ENCODE data around the gene LRRC59. TPM values are rescaled to one million over a fixed set of nuclear protein-coding genes. Genes with fewer than 3 reads are reported as not detected.

LRRC59 gene
- total and polyA plus RNA-seq, 4 donors = 33.1 to 77.6 (median 45.4) TPM

DNA sequence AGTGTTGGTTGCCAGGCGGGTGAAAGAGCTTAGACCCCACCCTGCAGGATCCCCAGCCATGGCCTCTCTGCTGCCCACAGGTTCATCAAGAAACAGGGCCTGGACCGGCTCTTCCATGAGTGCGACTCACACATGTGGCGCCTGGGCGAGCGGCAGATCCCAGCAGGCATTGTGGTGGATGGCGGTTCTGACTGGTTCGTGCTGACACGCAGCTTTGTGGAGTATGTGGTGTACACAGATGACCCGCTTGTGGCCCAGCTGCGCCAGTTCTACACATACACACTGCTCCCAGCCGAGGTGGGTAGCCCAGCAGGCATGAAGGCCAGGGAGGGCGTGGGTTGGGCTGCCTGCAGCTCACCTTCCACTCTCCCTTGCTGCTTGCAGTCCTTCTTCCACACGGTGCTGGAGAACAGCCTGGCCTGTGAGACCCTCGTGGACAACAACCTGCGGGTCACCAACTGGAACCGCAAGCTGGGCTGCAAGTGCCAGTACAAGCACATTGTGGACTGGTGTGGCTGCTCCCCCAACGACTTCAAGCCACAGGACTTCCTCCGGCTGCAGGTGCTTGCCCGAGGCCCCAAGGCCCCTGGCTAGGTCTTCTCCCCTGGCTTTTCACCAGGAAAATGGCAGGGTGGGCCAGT, 41.5 kb downstream of the LRRC59 start:
- peaks cover 0 to 6% of the 10 kb centered on the region in 2 donors for H3K36me3 ChIP-seq (ENCODE audit: control insufficient read depth in 1 of 2, insufficient read depth in 2 of 2, low read length in 1 of 2)
- ATAC-seq (ENCODE audit: low FRiP score) = no peak
- WGBS, 2 donors = 89 to 91% methylated on average over 20 of the region's 20 CpGs
- no peaks in the 10 kb centered on the region for H3K4me1 ChIP-seq (ENCODE audit: control insufficient read depth in 1 of 2, insufficient read depth in 2 of 2, low read length in 2 of 2)
- H3K27ac ChIP-seq (ENCODE audit: low read depth in 1 of 2, low read length in 2 of 2) = no peak overlapping the region
- H3K27me3 ChIP-seq (ENCODE audit: control insufficient read depth in 1 of 2, insufficient read depth in 2 of 2, low read length in 1 of 2) = no peaks in the 10 kb centered on the region
- no peak overlapping the region for H3K4me3 ChIP-seq (ENCODE audit: low read length in 2 of 2)
- peak in 1 of 2 donors; percentile 72 for DNase-seq
- H3K9me3 ChIP-seq (ENCODE audit: control insufficient read depth, low read length) = no peaks in the 10 kb centered on the region
- intact Hi-C loops (cut with DNase I) = no loop called here

DNA sequence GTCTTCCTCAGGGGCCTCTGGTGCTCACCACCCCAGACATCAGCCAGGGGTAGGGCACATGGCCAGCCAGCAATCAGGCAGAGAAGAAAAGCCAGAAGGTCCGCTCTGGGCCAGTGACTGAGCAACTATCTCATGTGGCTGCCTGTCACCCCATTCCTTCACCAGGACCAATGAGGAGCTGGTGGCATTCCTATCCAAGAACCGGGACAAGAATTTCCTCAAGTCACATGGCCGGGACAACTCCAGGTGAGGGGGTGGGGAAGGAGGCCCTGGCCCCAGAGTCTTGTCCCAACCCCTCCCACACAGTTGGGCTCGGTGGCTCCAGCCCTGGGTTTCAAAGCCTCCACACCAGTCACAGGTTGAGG, 42.0 kb downstream of the LRRC59 start:
- H3K4me3 ChIP-seq (ENCODE audit: low read length in 2 of 2) = no peak overlapping the region
- peaks cover 0 to 6% of the 10 kb centered on the region in 2 donors for H3K36me3 ChIP-seq (ENCODE audit: control insufficient read depth in 1 of 2, insufficient read depth in 2 of 2, low read length in 1 of 2)

DNA sequence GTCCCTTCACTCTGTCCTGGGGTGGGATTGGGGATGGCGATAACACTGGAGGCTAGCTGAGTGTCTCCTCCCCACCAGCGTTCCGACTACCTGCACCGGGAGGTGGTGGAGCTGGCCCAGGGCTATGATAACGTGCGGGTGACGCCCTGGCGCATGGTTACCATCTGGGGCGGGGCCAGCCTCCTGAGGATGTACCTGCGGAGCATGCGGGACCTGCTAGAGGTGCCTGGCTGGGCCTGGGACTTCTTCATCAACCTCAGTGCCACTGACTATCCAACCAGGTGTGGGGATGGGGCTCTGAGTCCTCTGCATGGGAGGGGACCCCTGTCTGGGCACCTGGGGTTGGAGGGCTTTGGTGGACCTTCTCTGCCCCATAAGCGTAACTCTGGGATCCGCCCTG, 42.5 kb downstream of the LRRC59 start:
- no peaks in the 10 kb centered on the region for H3K9me3 ChIP-seq (ENCODE audit: control insufficient read depth, low read length)
- no peak for ATAC-seq (ENCODE audit: low FRiP score)
- 90 to 92% methylated on average over 13 of the region's 13 CpGs for WGBS, 2 donors
- H3K4me1 ChIP-seq (ENCODE audit: control insufficient read depth in 1 of 2, insufficient read depth in 2 of 2, low read length in 2 of 2) = no peaks in the 10 kb centered on the region
- no peaks in the 10 kb centered on the region for H3K27me3 ChIP-seq (ENCODE audit: control insufficient read depth in 1 of 2, insufficient read depth in 2 of 2, low read length in 1 of 2)
- H3K36me3 ChIP-seq (ENCODE audit: control insufficient read depth in 1 of 2, insufficient read depth in 2 of 2, low read length in 1 of 2) = peaks cover 0 to 6% of the 10 kb centered on the region in 2 donors
- no peak overlapping the region for H3K27ac ChIP-seq (ENCODE audit: low read depth in 1 of 2, low read length in 2 of 2)
- DNase-seq = peak in 1 of 2 donors; percentile 69
- no peak overlapping the region for H3K4me3 ChIP-seq (ENCODE audit: low read length in 2 of 2)
- intact Hi-C loops (cut with DNase I) = no loop called here

More for the DNA sequence above, 42.0 kb downstream of the LRRC59 start:
- no peaks in the 10 kb centered on the region for H3K9me3 ChIP-seq (ENCODE audit: control insufficient read depth, low read length)
- no peak overlapping the region for H3K27ac ChIP-seq (ENCODE audit: low read depth in 1 of 2, low read length in 2 of 2)
- WGBS, 2 donors = 66 to 79% methylated on average over 4 of the region's 4 CpGs
- intact Hi-C loops (cut with DNase I) = no loop called here
- no peaks in the 10 kb centered on the region for H3K27me3 ChIP-seq (ENCODE audit: control insufficient read depth in 1 of 2, insufficient read depth in 2 of 2, low read length in 1 of 2)
- no peaks in the 10 kb centered on the region for H3K4me1 ChIP-seq (ENCODE audit: control insufficient read depth in 1 of 2, insufficient read depth in 2 of 2, low read length in 2 of 2)
- DNase-seq (peak in 1 of 2 donors; percentile 55), ATAC-seq (ENCODE audit: low FRiP score) (no peak)

DNA sequence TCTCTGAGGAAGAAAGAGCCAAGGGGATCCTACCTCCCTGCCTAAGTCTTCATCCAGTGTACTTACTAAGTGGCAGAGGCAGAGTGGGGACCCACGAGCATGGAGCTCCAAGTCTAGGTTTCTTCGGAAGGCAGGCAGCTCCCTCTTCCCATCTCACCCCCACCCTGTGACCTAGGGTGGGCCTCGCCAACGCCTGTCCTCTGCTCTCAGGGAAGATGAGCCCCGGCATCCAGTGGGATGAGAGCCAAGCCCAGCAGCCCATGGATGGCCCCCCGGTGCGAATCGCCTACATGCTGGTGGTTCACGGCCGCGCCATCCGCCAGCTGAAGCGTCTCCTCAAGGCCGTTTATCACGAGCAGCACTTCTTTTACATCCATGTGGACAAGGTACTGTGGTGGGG, 43.1 kb downstream of the LRRC59 start:
- no peaks in the 10 kb centered on the region for H3K4me1 ChIP-seq (ENCODE audit: control insufficient read depth in 1 of 2, insufficient read depth in 2 of 2, low read length in 2 of 2)
- no peak overlapping the region for H3K4me3 ChIP-seq (ENCODE audit: low read length in 2 of 2)
- ATAC-seq (ENCODE audit: low FRiP score) (no peak), DNase-seq (peak in 1 of 2 donors; percentile 64)
- intact Hi-C loops (cut with DNase I) = no loop called here
- no peaks in the 10 kb centered on the region for H3K27me3 ChIP-seq (ENCODE audit: control insufficient read depth in 1 of 2, insufficient read depth in 2 of 2, low read length in 1 of 2)
- H3K27ac ChIP-seq (ENCODE audit: low read depth in 1 of 2, low read length in 2 of 2) = no peak overlapping the region
- peaks cover 0 to 6% of the 10 kb centered on the region in 2 donors for H3K36me3 ChIP-seq (ENCODE audit: control insufficient read depth in 1 of 2, insufficient read depth in 2 of 2, low read length in 1 of 2)
- WGBS, 2 donors = 92% methylated on average over 15 of the region's 15 CpGs
- no peaks in the 10 kb centered on the region for H3K9me3 ChIP-seq (ENCODE audit: control insufficient read depth, low read length)

DNA sequence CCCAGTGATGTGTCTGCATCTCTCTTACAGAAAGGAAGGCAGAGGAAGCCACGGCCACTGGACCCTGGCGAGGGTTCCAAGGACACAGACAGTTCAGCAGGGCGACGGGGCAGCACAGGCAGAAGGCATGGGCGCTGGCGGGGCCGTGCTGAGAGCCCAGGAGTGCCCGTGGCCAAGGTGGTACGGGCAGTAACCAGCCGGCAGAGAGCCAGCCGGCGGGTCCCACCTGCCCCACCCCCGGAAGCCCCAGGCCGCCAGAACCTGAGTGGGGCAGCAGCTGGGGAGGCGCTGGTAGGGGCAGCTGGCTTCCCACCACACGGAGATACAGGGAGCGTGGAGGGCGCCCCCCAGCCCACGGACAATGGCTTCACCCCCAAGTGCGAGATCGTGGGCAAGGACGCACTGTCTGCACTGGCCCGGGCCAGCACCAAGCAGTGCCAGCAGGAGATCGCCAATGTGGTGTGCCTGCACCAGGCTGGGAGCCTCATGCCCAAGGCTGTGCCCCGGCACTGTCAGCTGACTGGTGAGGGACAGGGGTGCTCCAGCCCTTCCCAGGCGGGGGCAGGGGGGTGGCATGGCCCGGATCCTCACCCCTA, 43.6 kb downstream of the LRRC59 start:
- ATAC-seq (ENCODE audit: low FRiP score) (no peak), DNase-seq (peak in 1 of 2 donors; percentile 73)
- H3K27me3 ChIP-seq (ENCODE audit: control insufficient read depth in 1 of 2, insufficient read depth in 2 of 2, low read length in 1 of 2) = no peaks in the 10 kb centered on the region
- intact Hi-C loops (cut with DNase I) = no loop called here
- H3K9me3 ChIP-seq (ENCODE audit: control insufficient read depth, low read length) = no peaks in the 10 kb centered on the region
- no peaks in the 10 kb centered on the region for H3K4me1 ChIP-seq (ENCODE audit: control insufficient read depth in 1 of 2, insufficient read depth in 2 of 2, low read length in 2 of 2)
- 90 to 91% methylated on average over 26 to 27 of the region's 27 CpGs for WGBS, 2 donors
- H3K27ac ChIP-seq (ENCODE audit: low read depth in 1 of 2, low read length in 2 of 2) = no peak overlapping the region
- H3K36me3 ChIP-seq (ENCODE audit: control insufficient read depth in 1 of 2, insufficient read depth in 2 of 2, low read length in 1 of 2) = peaks cover 0 to 6% of the 10 kb centered on the region in 2 donors
- no peak overlapping the region for H3K4me3 ChIP-seq (ENCODE audit: low read length in 2 of 2)

DNA sequence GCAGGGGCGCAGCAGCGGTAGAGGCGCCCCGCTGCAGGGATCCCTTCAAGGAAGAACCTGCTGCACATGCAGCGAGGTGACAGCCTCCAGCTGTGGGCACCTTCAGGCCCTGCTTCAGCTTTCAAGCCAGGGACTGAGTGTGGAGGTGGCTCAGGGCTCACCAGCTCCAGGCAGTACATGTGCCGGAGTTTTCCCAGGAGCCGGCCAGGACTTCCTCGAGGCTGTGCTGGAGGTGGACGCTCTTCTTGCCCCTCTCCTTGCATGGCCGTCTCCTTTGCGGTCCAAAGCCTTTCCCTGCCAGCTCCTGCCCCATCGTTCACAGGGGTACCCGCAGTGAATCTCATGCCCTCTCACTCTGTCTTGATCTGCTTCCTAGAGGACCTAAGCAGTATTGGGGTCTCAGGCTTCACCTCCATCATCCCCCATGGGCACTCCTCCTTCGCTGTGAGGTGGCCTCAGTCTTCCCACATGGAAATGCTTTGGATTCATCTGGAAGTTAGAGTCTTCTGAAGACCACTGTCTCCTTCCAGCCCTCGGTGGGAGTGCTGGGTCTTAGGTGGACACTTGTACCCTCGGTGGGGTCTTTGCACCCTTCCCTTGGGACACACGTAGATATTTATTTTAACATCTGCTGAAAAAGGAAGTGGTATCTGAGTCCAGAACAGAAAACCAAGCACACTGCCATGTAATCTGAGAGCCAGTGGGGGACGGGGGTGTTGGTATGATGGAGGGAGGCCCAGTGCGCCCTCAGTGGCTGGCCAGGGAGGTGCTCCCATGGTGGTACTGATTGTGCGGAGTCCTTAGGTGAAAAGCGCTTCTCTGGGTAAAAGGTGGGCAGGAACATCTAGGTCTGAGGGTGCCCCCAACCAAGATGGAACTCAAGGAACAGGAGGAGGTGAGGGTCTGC, 44.4 kb downstream of the LRRC59 start:
- intact Hi-C loops (cut with DNase I) = no loop called here
- H3K36me3 ChIP-seq (ENCODE audit: control insufficient read depth in 1 of 2, insufficient read depth in 2 of 2, low read length in 1 of 2) = peaks cover 0 to 6% of the 10 kb centered on the region in 2 donors

DNA sequence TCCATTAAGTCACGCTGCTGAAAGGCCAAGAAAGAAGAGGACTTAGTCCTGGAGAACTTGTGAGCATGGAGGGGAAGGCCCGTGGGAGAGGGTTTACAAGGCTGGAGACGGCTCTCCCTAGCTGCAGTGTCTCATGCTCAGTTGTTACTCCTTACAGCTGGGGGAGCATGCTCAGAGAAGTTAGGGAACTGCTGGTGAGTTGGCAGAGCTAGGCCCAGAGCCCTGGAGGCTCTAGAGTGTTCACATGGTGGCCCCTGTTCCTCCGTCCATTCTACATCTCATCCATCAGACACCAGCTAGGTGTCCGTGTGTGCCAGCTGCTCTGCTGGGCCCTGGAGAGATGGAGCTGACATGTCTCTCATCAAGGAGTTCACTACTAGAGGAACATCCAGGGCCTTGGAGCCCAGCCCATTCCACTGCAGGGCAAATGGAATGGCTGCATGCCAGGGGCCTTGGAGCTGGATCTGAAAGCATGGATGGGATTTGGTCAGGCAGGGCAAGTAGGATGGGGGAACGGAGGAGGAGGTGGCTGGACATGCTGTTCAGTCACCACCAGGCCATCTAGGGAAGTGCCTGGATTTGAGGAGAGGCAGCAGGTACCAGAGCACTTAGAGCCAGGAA, 45.1 kb downstream of the LRRC59 start:
- Histone ChIP-seq H3K27me3 (ENCODE audit: control insufficient read depth in 1 of 2, insufficient read depth in 2 of 2, low read length in 1 of 2) (no peaks in the 10 kb centered on the region), H3K36me3 (ENCODE audit: control insufficient read depth in 1 of 2, insufficient read depth in 2 of 2, low read length in 1 of 2) (peaks cover 0 to 6% of the 10 kb centered on the region in 2 donors), H3K27ac (ENCODE audit: low read depth in 1 of 2, low read length in 2 of 2) (no peak overlapping the region), H3K4me3 (ENCODE audit: low read length in 2 of 2) (no peak overlapping the region), H3K9me3 (ENCODE audit: control insufficient read depth, low read length) (no peaks in the 10 kb centered on the region), H3K4me1 (ENCODE audit: control insufficient read depth in 1 of 2, insufficient read depth in 2 of 2, low read length in 2 of 2) (no peaks in the 10 kb centered on the region)
- intact Hi-C loops (cut with DNase I) = no loop called here
- WGBS, 2 donors = 71 to 75% methylated on average over 6 of the region's 6 CpGs
- ATAC-seq (ENCODE audit: low FRiP score) = no peak
- peak in 1 of 2 donors; percentile 63 for DNase-seq

More for the DNA sequence above, 44.4 kb downstream of the LRRC59 start:
- no peaks in the 10 kb centered on the region for H3K4me1 ChIP-seq (ENCODE audit: control insufficient read depth in 1 of 2, insufficient read depth in 2 of 2, low read length in 2 of 2)
- no peak overlapping the region for H3K4me3 ChIP-seq (ENCODE audit: low read length in 2 of 2)
- DNase-seq (peak in 1 of 2 donors; percentile 47), ATAC-seq (ENCODE audit: low FRiP score) (no peak)
- no peak overlapping the region for H3K27ac ChIP-seq (ENCODE audit: low read depth in 1 of 2, low read length in 2 of 2)
- H3K27me3 ChIP-seq (ENCODE audit: control insufficient read depth in 1 of 2, insufficient read depth in 2 of 2, low read length in 1 of 2) = no peaks in the 10 kb centered on the region
- H3K9me3 ChIP-seq (ENCODE audit: control insufficient read depth, low read length) = no peaks in the 10 kb centered on the region
- 89 to 92% methylated on average over 21 of the region's 21 CpGs for WGBS, 2 donors

DNA sequence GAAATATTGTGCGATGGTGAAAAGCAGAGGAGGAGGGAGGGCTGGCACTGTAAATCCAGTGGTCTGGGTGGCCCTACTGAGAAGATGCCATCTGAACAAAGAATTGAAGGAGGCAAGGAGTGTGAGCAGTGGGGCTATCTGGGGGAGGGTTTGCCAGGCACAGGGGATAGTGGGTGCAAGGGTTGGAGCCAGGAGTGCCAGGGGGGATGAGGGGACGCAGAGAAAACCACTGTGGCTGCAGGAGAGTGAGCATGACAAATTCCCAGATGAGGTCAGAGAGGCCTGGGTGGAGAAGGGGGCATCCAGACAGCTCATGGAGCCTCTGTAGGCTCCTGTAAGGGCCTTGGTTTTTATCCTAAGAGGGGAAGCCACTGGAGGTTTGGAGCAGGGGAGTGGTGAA, 46.6 kb downstream of the LRRC59 start:
- 87 to 89% methylated on average over 2 of the region's 2 CpGs for WGBS, 2 donors
- H3K27me3 ChIP-seq (ENCODE audit: control insufficient read depth in 1 of 2, insufficient read depth in 2 of 2, low read length in 1 of 2) = no peaks in the 10 kb centered on the region
- no peaks in the 10 kb centered on the region for H3K9me3 ChIP-seq (ENCODE audit: control insufficient read depth, low read length)

More for the DNA sequence above, 46.6 kb downstream of the LRRC59 start:
- Histone ChIP-seq H3K4me3 (ENCODE audit: low read length in 2 of 2) (no peak overlapping the region), H3K27ac (ENCODE audit: low read depth in 1 of 2, low read length in 2 of 2) (no peak overlapping the region), H3K4me1 (ENCODE audit: control insufficient read depth in 1 of 2, insufficient read depth in 2 of 2, low read length in 2 of 2) (no peaks in the 10 kb centered on the region), H3K36me3 (ENCODE audit: control insufficient read depth in 1 of 2, insufficient read depth in 2 of 2, low read length in 1 of 2) (peaks cover 0 to 2% of the 10 kb centered on the region in 2 donors)
- ATAC-seq (ENCODE audit: low FRiP score) (no peak), DNase-seq (peak in 1 of 2 donors; percentile 55)
- intact Hi-C loops (cut with DNase I) = no loop called here

Measured in aorta (tissue), 5 donors.